HepG2 (cell line): ENCODE measurements around the gene HSPB3.
"Not testable (repeated sequence)": the region's sequence is repeated elsewhere in the genome, so short reads cannot be mapped to it uniquely, and the experiment has no call there.

Source experiments
- CEBPZ ChIP-seq: IDR thresholded peaks from 2 replicates; pipeline ENCODE4 v1.6.1; 2012; ENCODE audit warnings: low read length, improper control_type of control experiment
- CERS6 ChIP-seq: sonication (generic); formaldehyde crosslinking; IDR thresholded peaks from 2 replicates; pipeline ENCODE4 v1.5.0; 2020; ENCODE audit warnings: missing genetic modification reagents
- CTCF ChIP-seq: sonication (generic); formaldehyde crosslinking; IDR thresholded peaks from 2 replicates; pipeline ENCODE4 v1.5.0; 2020; ENCODE audit warnings: mild to moderate bottlenecking, missing genetic modification reagents, moderate library complexity
- EP300 ChIP-seq, 3 experiments: sonication (generic) in 1 of 3; formaldehyde crosslinking in 1 of 3; IDR thresholded peaks; 2 replicates each; pipeline versions ENCODE4 v1.5.1 to v1.6.1; 2011 to 2020; ENCODE audit warnings: low read depth in 2 of 3, low read length in 2 of 3, borderline replicate concordance in 1 of 3, improper control_type of control experiment in 1 of 3, mild to moderate bottlenecking in 1 of 3, missing genetic modification reagents in 1 of 3, moderate library complexity in 1 of 3
- HDAC2 ChIP-seq: sonication (generic); formaldehyde crosslinking; IDR thresholded peaks from 2 replicates; pipeline ENCODE4 v1.4.0; 2020; ENCODE audit warnings: missing genetic modification reagents
- HNRNPUL1 ChIP-seq: fragments of 200-400 bp; formaldehyde crosslinking; IDR thresholded peaks from 2 replicates; pipeline ENCODE4 v1.6.1; 2017; ENCODE audit warnings: low read depth, mild to moderate bottlenecking, low read length, moderate library complexity
- IRF9 ChIP-seq: sonication (generic); formaldehyde crosslinking; IDR thresholded peaks from 2 replicates; pipeline ENCODE4 v1.8.0; 2022; ENCODE audit warnings: missing genetic modification reagents, mild to moderate bottlenecking, borderline replicate concordance
- JUN ChIP-seq: sonication (generic); formaldehyde crosslinking; IDR thresholded peaks from 2 replicates; pipeline ENCODE4 v1.4.0; 2020; ENCODE audit warnings: mild to moderate bottlenecking, missing genetic modification reagents
- MTF2 ChIP-seq: sonication (generic); formaldehyde crosslinking; IDR thresholded peaks from 2 replicates; pipeline ENCODE4 v1.5.0; 2020; ENCODE audit warnings: missing genetic modification reagents, borderline replicate concordance
- RFXANK ChIP-seq: IDR thresholded peaks from 2 replicates; pipeline ENCODE4 v1.6.1; 2016
- ZBTB4 ChIP-seq: sonication (generic); formaldehyde crosslinking; IDR thresholded peaks from 2 replicates; pipeline ENCODE4 v1.4.0; 2020; ENCODE audit warnings: missing genetic modification reagents, mild to moderate bottlenecking, borderline replicate concordance
- ZKSCAN1 ChIP-seq: fragments of 150-350 bp; IDR thresholded peaks from 2 replicates; pipeline ENCODE4 v1.6.1; 2014; ENCODE audit warnings: low read length
- ZZZ3 ChIP-seq: sonication (generic); formaldehyde crosslinking; IDR thresholded peaks from 2 replicates; pipeline ENCODE4 v1.4.0; 2020; ENCODE audit warnings: missing genetic modification reagents, mild to moderate bottlenecking, borderline replicate concordance

- not testable (repeated sequence) for TF ChIP-seq IRF9 (CRISPR knock-in tag); CEBPZ; CERS6; EP300 (IDR thresholded peaks at IDR 0.05; ENCODE audit: low read depth in 2 of 2, low read length in 2 of 2); EP300 (CRISPR knock-in tag; IDR thresholded peaks at IDR 0.05; ENCODE audit: borderline replicate concordance); JUN (CRISPR knock-in tag); ZZZ3 (CRISPR knock-in tag); ZKSCAN1; ZBTB4 (CRISPR knock-in tag); MTF2 (CRISPR knock-in tag); HDAC2 (CRISPR knock-in tag); RFXANK (CRISPR knock-in tag); HNRNPUL1
- peak; percentile 60 for TF ChIP-seq CTCF (CRISPR knock-in tag)
Measured at GRCh38 chr5:54419573-54420423, 35.7 kb upstream of the HSPB3 start.
